HG03159 (cell line): Measurements from ENCODE around the gene TCERG1L.

ENCODE experiments used
- ATAC-seq: cut with Tn5 transposase; IDR thresholded peaks from one replicate; pipeline ENCODE4 v1.9.1; 2021; ENCODE audit warnings: mild to moderate bottlenecking, moderate library complexity; ENCODE audit not compliant: unreplicated experiment

The TCERG1L gene

GRCh38 chr10:131231323-131231964 lies 80.1 kb downstream of the TCERG1L start:
- no peak for ATAC-seq

- no peak for ATAC-seq
Observed at GRCh38 chr10:131230641-131231322, 80.7 kb downstream of the TCERG1L start.

- ATAC-seq, result no peak
Observed at GRCh38 chr10:131230166-131230565, 81.4 kb downstream of the TCERG1L start.

- no peak for ATAC-seq
Observed at GRCh38 chr10:131227163-131227740, 84.3 kb downstream of the TCERG1L start.

GRCh38 chr10:131226446-131227162 lies 84.9 kb downstream of the TCERG1L start:
- ATAC-seq, result no peak

- no peak for ATAC-seq
Observed at GRCh38 chr10:131224106-131224505, 87.4 kb downstream of the TCERG1L start.

GRCh38 chr10:131223422-131223821 lies 88.1 kb downstream of the TCERG1L start:
- no peak for ATAC-seq

- ATAC-seq, result no peak
Observed at GRCh38 chr10:131222986-131223385, 88.5 kb downstream of the TCERG1L start.

GRCh38 chr10:131221632-131222277 lies 89.8 kb downstream of the TCERG1L start:
- no peak for ATAC-seq

GRCh38 chr10:131220601-131221171 lies 90.8 kb downstream of the TCERG1L start:
- no peak for ATAC-seq

- no peak for ATAC-seq
Observed at GRCh38 chr10:131219955-131220489, 91.5 kb downstream of the TCERG1L start.

- ATAC-seq, result no peak
Observed at GRCh38 chr10:131219584-131219886, 92.0 kb downstream of the TCERG1L start.

- no peak for ATAC-seq
Observed at GRCh38 chr10:131218811-131219583, 92.5 kb downstream of the TCERG1L start.

- no peak for ATAC-seq
Observed at GRCh38 chr10:131216681-131217230, 94.8 kb downstream of the TCERG1L start.

- ATAC-seq, result no peak
Observed at GRCh38 chr10:131215776-131216175, 95.7 kb downstream of the TCERG1L start.

- no peak for ATAC-seq
Observed at GRCh38 chr10:131214521-131215244, 96.8 kb downstream of the TCERG1L start.

- ATAC-seq, result no peak
Observed at GRCh38 chr10:131213741-131214505, 97.6 kb downstream of the TCERG1L start.

- no peak for ATAC-seq
Observed at GRCh38 chr10:131212763-131213325, 98.7 kb downstream of the TCERG1L start.
